ENCODE results near the gene ELOA2.
"Not testable (repeated sequence)": the region's sequence is repeated elsewhere in the genome, so short reads cannot be mapped to it uniquely, and the experiment has no call there.

The ELOA2 gene

DNA sequence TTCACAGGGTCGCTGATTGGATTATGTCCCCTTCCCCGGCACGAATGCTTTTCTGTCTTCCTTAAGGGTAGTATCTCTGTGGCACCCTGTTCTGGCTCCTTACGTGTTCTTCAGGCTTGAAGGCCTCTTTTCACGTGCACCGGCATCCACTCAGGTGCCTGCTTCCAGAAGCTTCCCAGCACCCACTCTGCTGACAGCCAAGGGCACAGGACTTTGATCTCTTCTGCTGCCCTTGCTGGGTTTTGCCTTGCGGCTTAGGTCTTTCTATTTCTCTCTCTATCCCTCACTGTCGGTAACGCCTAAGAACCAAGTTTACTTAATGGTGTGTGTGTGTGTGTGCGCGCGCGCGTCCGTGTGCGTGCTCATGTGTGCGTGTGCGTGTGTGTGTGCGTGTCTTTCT, 14.7 kb downstream of the ELOA2 start:
- DNase-seq (ENCODE audit: low read depth, low spot score), result not testable (repeated sequence)

DNA sequence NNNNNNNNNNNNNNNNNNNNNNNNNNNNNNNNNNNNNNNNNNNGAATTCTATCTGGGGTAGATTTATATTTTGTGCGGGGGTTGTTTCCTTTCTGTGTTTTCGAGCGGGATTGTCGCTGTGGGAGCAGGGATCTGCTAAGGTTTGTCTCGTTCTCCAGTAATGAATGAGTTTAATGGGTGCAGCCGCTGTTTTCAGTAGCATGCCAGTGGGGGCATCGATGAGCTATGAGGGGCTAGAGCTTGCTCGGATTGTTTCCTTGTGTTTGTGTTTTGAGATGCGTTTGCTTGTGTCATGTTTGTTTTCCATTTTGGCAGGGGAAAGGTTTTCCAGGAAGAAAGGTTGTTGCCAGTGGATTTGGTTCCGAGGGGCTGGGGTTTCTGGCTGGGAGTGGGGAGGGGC, 15.6 kb downstream of the ELOA2 start:
- not testable (repeated sequence) for DNase-seq (ENCODE audit: low read depth, low spot score)

Measured in smooth muscle cell of the brain vasculature (primary cell).